ENCODE measurements around the gene EXOC1.
A peak's percentile ranks its signal among the peaks of the same experiment; 100 is the strongest.
"Not testable (repeated sequence)": the region's sequence is repeated elsewhere in the genome, so short reads cannot be mapped to it uniquely, and the experiment has no call there.

EXOC1 gene

GRCh38 chr4:55912249-55912648 is 58.8 kb downstream of the EXOC1 start:
- no peak for DNase-seq

- DNase-seq, result no peak
Measured at GRCh38 chr4:55920571-55920970, 67.1 kb downstream of the EXOC1 start.

- DNase-seq, result no peak
Measured at GRCh38 chr4:55921093-55921492, 67.6 kb downstream of the EXOC1 start.

- DNase-seq, result no peak
Measured at GRCh38 chr4:55925241-55925640, 71.8 kb downstream of the EXOC1 start.

- no peak for DNase-seq
Measured at GRCh38 chr4:55926610-55927009, 73.2 kb downstream of the EXOC1 start.

- DNase-seq, result no peak
Measured at GRCh38 chr4:55927803-55928437, 74.5 kb downstream of the EXOC1 start.

- no peak for DNase-seq
Measured at GRCh38 chr4:55928846-55929245, 75.4 kb downstream of the EXOC1 start.

GRCh38 chr4:55931043-55931442 is 77.6 kb downstream of the EXOC1 start:
- DNase-seq, result no peak

GRCh38 chr4:55931833-55932232 is 78.4 kb downstream of the EXOC1 start:
- DNase-seq, result no peak

GRCh38 chr4:55932511-55932910 is 79.1 kb downstream of the EXOC1 start:
- no peak for DNase-seq

GRCh38 chr4:55933611-55934010 is 80.2 kb downstream of the EXOC1 start:
- no peak for DNase-seq

GRCh38 chr4:55935907-55936306 is 82.5 kb downstream of the EXOC1 start:
- not testable (repeated sequence) for DNase-seq

- no peak for DNase-seq
Measured at GRCh38 chr4:55938481-55938880, 85.0 kb downstream of the EXOC1 start.

GRCh38 chr4:55939421-55939820 is 86.0 kb downstream of the EXOC1 start:
- DNase-seq, result no peak

GRCh38 chr4:55941881-55942396 is 88.5 kb downstream of the EXOC1 start:
- no peak for DNase-seq

GRCh38 chr4:55947254-55947882 is 93.9 kb downstream of the EXOC1 start:
- no peak for DNase-seq

- no peak for DNase-seq
Measured at GRCh38 chr4:55947912-55948725, 94.7 kb downstream of the EXOC1 start.

- DNase-seq, result peak; percentile 77
Measured at GRCh38 chr4:55948726-55949481, 95.5 kb downstream of the EXOC1 start, which contains the start of gene CEP135. Gene CEP135 (plus strand): TSS chr4:55948945. CDS start chr4:55952131, 3,186 bp downstream.

GRCh38 chr4:55949482-55949802 is 96.0 kb downstream of the EXOC1 start:
- DNase-seq, result no peak

- DNase-seq, result no peak
Measured at GRCh38 chr4:55951191-55951922, 97.9 kb downstream of the EXOC1 start.
